ENCODE results near the gene LMO7.

LMO7 gene

DNA sequence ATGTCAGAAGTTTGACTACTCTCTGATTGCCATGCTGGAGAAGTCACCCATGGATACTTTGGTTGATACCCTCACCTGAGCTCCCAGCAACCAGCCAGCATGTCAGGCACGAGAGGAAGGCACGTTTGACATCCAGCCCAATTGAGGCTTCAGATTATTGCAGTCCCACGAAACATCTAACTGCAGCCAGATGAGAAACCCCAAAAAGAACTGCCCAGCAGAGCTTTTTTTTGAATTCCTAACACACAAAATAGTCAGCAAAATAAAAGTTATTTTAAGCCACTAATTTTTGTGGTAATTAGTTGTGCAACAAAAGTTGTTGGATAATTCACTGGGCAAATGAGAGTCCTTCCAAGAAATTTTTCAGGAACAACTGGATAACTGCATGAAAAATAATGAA lies 259.0 kb downstream of the LMO7 start:
- DNase-seq (ENCODE audit: low read depth in 2 of 2) = no peak

DNA sequence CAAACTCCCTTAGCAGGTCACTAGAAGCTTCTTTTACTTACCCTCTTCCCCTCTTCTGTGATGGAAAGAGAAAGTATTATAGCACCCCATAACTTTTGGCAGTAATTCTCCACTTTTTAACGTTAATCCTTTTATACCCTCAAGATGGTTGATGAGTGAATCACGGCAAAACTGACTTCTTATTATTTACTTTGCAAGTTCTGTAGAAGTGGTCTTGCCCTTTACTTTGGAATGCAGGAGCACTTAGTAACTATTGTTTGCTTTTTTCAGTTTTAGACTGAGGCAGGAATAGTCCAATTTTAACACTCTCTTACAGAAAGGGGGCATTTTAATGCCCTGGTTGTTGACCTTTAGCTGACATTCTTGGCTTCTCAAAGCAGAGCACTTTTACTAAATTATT lies 260.1 kb downstream of the LMO7 start:
- no peak for DNase-seq (ENCODE audit: low read depth in 2 of 2)

DNA sequence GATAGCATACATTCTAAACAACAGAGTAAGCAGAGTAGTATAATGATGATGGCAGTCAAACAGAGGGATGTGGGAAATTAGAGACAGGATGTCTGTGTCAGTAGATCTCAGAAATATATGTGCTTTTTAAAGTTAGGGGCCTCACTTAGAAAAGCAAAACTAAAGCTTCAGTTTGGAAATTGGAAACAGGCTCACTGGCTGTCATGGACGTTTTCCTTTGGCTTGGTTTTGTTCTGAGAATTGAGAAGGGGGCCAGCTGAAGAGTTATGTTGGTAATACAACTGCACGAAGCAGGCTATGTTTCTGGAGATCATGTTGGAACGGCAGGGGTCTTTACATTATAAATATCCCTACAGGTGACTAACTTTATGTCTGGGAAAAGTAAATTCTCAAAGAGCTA lies 261.3 kb downstream of the LMO7 start:
- DNase-seq (ENCODE audit: low read depth in 2 of 2) = no peak

DNA sequence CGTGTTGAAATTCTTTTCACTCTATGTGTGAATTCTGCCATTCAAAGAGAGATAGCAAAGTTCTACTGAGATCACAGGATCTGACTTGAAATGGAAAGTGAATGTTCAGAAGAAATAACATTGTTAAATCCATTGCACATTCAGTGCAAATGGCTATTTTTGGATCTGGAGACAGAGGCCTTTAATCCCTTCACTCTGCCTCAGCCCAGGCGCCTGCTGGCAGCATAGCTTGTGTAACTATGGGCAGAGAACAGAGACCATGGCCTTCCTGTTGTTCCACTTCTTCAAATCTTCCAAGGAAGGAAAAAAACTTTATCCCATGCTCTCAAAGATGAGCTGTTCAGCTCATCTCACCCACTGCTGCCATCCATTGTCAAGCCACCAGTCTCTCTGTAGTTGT lies 265.4 kb downstream of the LMO7 start:
- no peak for DNase-seq (ENCODE audit: low read depth in 2 of 2)

DNA sequence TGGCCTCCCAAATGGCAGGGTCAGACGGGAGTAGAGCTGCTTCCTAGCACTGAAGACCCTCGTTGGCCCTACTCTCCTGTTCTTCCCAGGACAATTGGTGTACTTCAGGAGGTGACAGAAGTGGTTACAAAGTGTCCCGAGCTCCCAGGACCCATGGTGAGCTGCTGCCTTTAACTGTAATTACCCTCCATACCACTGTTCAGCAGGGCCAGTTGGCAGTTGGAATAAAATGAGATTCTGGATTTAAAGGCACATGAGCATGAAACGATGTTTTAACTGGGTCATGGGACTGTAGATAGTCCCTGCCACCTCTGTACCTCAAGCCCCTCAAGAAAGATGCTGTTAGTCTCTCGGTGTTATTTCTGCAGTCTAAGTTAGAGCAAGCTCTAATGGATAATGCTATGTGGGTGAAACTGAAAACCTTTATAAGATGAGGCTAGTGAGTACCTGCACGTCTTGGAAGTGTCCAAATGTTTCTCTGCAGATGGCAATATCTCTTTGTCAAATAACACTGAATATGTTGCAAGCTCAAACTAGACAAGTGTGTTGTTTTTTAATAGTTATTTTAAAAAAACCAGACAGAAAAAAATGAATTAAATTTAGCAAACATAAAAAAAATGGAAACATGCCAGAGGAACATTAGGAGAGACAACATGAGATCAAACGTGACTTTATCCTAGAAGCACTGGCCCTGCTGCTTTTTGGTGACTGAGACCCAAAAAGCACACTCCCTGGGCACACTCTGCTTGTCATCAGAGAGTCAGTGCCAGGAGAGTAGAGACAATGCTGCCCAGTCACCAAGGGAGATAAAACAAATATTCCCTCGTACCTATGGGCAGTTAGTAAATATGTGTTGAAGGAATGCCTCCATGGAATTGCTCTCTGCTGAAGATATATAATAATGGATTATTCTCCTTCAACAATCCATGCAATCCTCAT lies 266.3 kb downstream of the LMO7 start:
- no peak for DNase-seq (ENCODE audit: low read depth in 2 of 2)

DNA sequence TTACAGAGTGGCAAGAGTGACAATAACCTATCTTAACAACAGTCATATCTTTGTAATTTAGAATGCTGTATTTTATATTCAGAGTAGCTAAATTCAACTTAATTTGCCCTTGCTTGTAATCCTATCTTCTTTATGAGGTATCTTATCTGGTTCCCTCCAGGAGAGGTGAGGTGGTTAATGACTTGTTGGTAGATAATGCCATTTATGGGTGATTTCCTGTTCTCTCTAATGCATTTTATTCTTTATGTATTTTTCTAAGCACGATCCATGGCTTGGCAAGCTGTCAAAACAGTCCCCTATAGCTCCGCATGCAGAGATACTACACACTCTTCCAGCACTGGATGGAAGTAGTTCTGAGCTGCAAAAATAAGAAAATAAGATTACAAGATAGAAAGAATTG lies 267.9 kb downstream of the LMO7 start:
- no peak for DNase-seq (ENCODE audit: low read depth in 2 of 2)

DNA sequence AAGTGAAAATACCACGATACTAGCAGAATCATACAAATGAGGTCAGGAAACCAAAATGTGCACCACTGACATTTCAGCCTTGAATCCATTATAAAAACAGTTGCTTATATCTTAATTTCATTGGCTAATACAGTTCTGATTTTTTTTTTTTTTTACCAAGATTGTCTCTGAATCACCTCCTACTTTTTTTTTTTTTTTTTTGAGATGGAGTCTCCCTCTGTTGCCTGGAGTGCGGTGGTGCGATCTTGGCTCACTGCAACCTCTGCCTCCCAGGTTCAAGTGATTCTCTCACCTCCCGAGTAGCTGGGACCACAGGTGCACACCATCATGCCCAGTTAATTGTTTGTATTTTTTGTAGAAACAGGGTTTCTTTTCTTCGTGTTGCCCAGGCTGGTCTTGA lies 270.2 kb downstream of the LMO7 start:
- no peak for DNase-seq (ENCODE audit: low read depth in 2 of 2)

DNA sequence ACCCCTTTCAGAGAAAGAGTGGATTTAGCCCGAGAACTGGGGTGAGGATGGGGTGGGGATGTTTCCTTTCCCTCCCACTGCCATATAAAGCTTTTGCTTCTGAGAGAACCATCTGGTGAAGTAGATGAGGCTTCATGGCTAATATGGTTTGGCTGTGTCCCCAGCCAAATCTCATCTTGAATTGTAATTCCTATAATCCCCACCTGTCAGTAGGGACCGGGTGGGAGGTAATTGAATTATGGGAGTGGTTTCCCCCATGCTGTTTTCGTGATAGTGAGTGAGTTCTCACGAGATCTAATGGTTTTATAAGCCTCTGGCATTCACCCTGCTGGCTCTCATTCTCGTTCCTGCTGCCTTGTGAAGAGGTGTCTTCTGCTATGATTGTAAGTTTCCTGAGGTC lies 270.9 kb downstream of the LMO7 start:
- no peak for DNase-seq (ENCODE audit: low read depth in 2 of 2)

DNA sequence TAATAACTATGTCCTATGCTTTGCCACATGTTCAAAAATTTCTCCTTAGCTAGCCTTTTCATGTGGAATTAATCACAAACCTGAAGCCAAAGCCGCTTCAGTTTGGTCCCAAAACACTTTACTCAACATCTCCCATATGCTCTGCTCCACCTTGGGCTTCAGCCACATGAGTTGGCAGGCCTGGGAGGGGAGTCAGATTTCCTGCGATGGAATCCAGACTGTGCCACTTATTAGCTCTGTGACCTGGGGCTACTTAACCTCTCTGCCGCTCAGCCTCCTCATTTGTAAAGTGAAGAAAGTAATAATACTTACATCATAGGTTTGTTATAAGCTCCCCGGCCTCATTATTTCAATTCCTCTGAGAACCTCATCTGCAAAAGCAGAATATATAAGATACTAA lies 272.0 kb downstream of the LMO7 start:
- no peak for DNase-seq (ENCODE audit: low read depth in 2 of 2)

Data from activated CD8-positive, alpha-beta memory T cell treated with anti-CD3 and anti-CD28 coated beads for 4 hours (primary cell).